ENCODE results near the gene USP9X.
"Not testable (repeated sequence)": the region's sequence is repeated elsewhere in the genome, so short reads cannot be mapped to it uniquely, and the experiment has no call there.

The USP9X gene

GRCh38 chrX:41148553-41148952 lies 63.3 kb downstream of the USP9X start:
- Histone ChIP-seq H3K23ac (ENCODE audit: low read length) (no peak overlapping the region), H2BK5ac (ENCODE audit: low read length) (no peak overlapping the region), H3K79me1 (ENCODE audit: low read length) (no peaks in the 10 kb centered on the region), H3K9ac (ENCODE audit: low read length) (no peak overlapping the region), H2BK120ac (ENCODE audit: low read depth, low read length) (no peak overlapping the region), H3K4me1 (ENCODE audit: control insufficient read depth, low read depth, low read length) (no peaks in the 10 kb centered on the region), H3K4me2 (ENCODE audit: low read length) (no peak overlapping the region), H3K27me3 (ENCODE audit: insufficient read depth, low read length, poor library complexity) (no peaks in the 10 kb centered on the region), H3K18ac (ENCODE audit: low read length) (no peak overlapping the region), H4K8ac (ENCODE audit: low read depth, low read length) (no peak overlapping the region), H4K5ac (ENCODE audit: low read length) (no peak overlapping the region), H3K36me3 (ENCODE audit: control insufficient read depth, insufficient read depth, low read length) (peaks cover 1% of the 10 kb centered on the region), H2BK15ac (replicated peaks; ENCODE audit: low read depth) (no peak overlapping the region), H3K56ac (ENCODE audit: low read length) (no peak overlapping the region), H3K4me3 (ENCODE audit: low read length) (no peak overlapping the region), H3K4ac (ENCODE audit: low read depth, low read length) (no peak overlapping the region), H3K79me2 (ENCODE audit: control insufficient read depth, insufficient read depth, low read length) (no peaks in the 10 kb centered on the region), H3K27ac (ENCODE audit: low read depth, low read length) (no peak overlapping the region), H2AK5ac (ENCODE audit: low read length) (no peak overlapping the region)
- no peak for DNase-seq
- no CpG with 5 or more reads among the region's 4 CpGs for WGBS (ENCODE audit: extremely low coverage, insufficient coverage, low lambda C conversion rate)

GRCh38 chrX:41150043-41150442 lies 64.8 kb downstream of the USP9X start:
- Histone ChIP-seq H4K8ac (ENCODE audit: low read depth, low read length) (no peak overlapping the region), H3K79me1 (ENCODE audit: low read length) (no peaks in the 10 kb centered on the region), H2BK120ac (ENCODE audit: low read depth, low read length) (no peak overlapping the region), H4K5ac (ENCODE audit: low read length) (no peak overlapping the region), H3K36me3 (ENCODE audit: control insufficient read depth, insufficient read depth, low read length) (peaks cover 1% of the 10 kb centered on the region), H3K18ac (ENCODE audit: low read length) (no peak overlapping the region), H2BK15ac (replicated peaks; ENCODE audit: low read depth) (no peak overlapping the region), H3K4ac (ENCODE audit: low read depth, low read length) (no peak overlapping the region), H3K23ac (ENCODE audit: low read length) (no peak overlapping the region), H2BK5ac (ENCODE audit: low read length) (no peak overlapping the region), H3K79me2 (ENCODE audit: control insufficient read depth, insufficient read depth, low read length) (no peaks in the 10 kb centered on the region), H3K27ac (ENCODE audit: low read depth, low read length) (no peak overlapping the region), H3K4me2 (ENCODE audit: low read length) (no peak overlapping the region), H3K27me3 (ENCODE audit: insufficient read depth, low read length, poor library complexity) (no peaks in the 10 kb centered on the region), H3K4me3 (ENCODE audit: low read length) (no peak overlapping the region), H3K4me1 (ENCODE audit: control insufficient read depth, low read depth, low read length) (no peaks in the 10 kb centered on the region), H2AK5ac (ENCODE audit: low read length) (no peak overlapping the region), H3K9ac (ENCODE audit: low read length) (no peak overlapping the region), H3K56ac (ENCODE audit: low read length) (no peak overlapping the region)
- no CpG with 5 or more reads among the region's 7 CpGs for WGBS (ENCODE audit: extremely low coverage, insufficient coverage, low lambda C conversion rate)
- DNase-seq = no peak

- H3K4me3 ChIP-seq (ENCODE audit: low read length); H3K56ac ChIP-seq (ENCODE audit: low read length); H4K5ac ChIP-seq (ENCODE audit: low read length); H2BK15ac ChIP-seq (replicated peaks; ENCODE audit: low read depth); H3K4me1 ChIP-seq (ENCODE audit: control insufficient read depth, low read depth, low read length); H2BK120ac ChIP-seq (ENCODE audit: low read depth, low read length); H3K4me2 ChIP-seq (ENCODE audit: low read length); DNase-seq; H3K9ac ChIP-seq (ENCODE audit: low read length); H2BK5ac ChIP-seq (ENCODE audit: low read length); H4K8ac ChIP-seq (ENCODE audit: low read depth, low read length); H3K79me2 ChIP-seq (ENCODE audit: control insufficient read depth, insufficient read depth, low read length); H3K36me3 ChIP-seq (ENCODE audit: control insufficient read depth, insufficient read depth, low read length); H3K27me3 ChIP-seq (ENCODE audit: insufficient read depth, low read length, poor library complexity); H3K18ac ChIP-seq (ENCODE audit: low read length); H2AK5ac ChIP-seq (ENCODE audit: low read length); H3K23ac ChIP-seq (ENCODE audit: low read length); H3K4ac ChIP-seq (ENCODE audit: low read depth, low read length); H3K27ac ChIP-seq (ENCODE audit: low read depth, low read length); H3K79me1 ChIP-seq (ENCODE audit: low read length): not testable (repeated sequence)
- whole genome bisulfite sequencing (ENCODE audit: extremely low coverage, insufficient coverage, low lambda C conversion rate) = no CpG with 5 or more reads among the region's 12 CpGs
These were observed 66.5 kb downstream of the USP9X start for GRCh38 chrX:41151726-41152125.

- Histone ChIP-seq H3K4me3 (ENCODE audit: low read length) (no peak overlapping the region), H2BK120ac (ENCODE audit: low read depth, low read length) (no peak overlapping the region), H2BK5ac (ENCODE audit: low read length) (no peak overlapping the region), H3K4ac (ENCODE audit: low read depth, low read length) (no peak overlapping the region), H3K79me2 (ENCODE audit: control insufficient read depth, insufficient read depth, low read length) (no peaks in the 10 kb centered on the region), H2AK5ac (ENCODE audit: low read length) (no peak overlapping the region), H4K8ac (ENCODE audit: low read depth, low read length) (no peak overlapping the region), H3K23ac (ENCODE audit: low read length) (no peak overlapping the region), H4K5ac (ENCODE audit: low read length) (no peak overlapping the region), H3K56ac (ENCODE audit: low read length) (no peak overlapping the region), H3K18ac (ENCODE audit: low read length) (no peak overlapping the region), H3K9ac (ENCODE audit: low read length) (no peak overlapping the region), H3K36me3 (ENCODE audit: control insufficient read depth, insufficient read depth, low read length) (peaks cover 1% of the 10 kb centered on the region), H3K27me3 (ENCODE audit: insufficient read depth, low read length, poor library complexity) (no peaks in the 10 kb centered on the region), H3K4me2 (ENCODE audit: low read length) (no peak overlapping the region), H3K4me1 (ENCODE audit: control insufficient read depth, low read depth, low read length) (peaks cover 4% of the 10 kb centered on the region), H3K27ac (ENCODE audit: low read depth, low read length) (no peak overlapping the region), H2BK15ac (replicated peaks; ENCODE audit: low read depth) (no peak overlapping the region), H3K79me1 (ENCODE audit: low read length) (no peaks in the 10 kb centered on the region)
- DNase-seq = no peak
- WGBS (ENCODE audit: extremely low coverage, insufficient coverage, low lambda C conversion rate) = no CpG with 5 or more reads among the region's 4 CpGs
These were observed 67.0 kb downstream of the USP9X start for GRCh38 chrX:41152221-41152620.

GRCh38 chrX:41153448-41153847 lies 68.2 kb downstream of the USP9X start:
- Histone ChIP-seq H2AK5ac (ENCODE audit: low read length) (no peak overlapping the region), H3K27me3 (ENCODE audit: insufficient read depth, low read length, poor library complexity) (no peaks in the 10 kb centered on the region), H3K9ac (ENCODE audit: low read length) (no peak overlapping the region), H2BK120ac (ENCODE audit: low read depth, low read length) (no peak overlapping the region), H3K4ac (ENCODE audit: low read depth, low read length) (no peak overlapping the region), H2BK5ac (ENCODE audit: low read length) (no peak overlapping the region), H3K18ac (ENCODE audit: low read length) (no peak overlapping the region), H2BK15ac (replicated peaks; ENCODE audit: low read depth) (no peak overlapping the region), H3K23ac (ENCODE audit: low read length) (no peak overlapping the region), H3K79me2 (ENCODE audit: control insufficient read depth, insufficient read depth, low read length) (no peaks in the 10 kb centered on the region), H3K27ac (ENCODE audit: low read depth, low read length) (no peak overlapping the region), H3K79me1 (ENCODE audit: low read length) (no peaks in the 10 kb centered on the region), H4K5ac (ENCODE audit: low read length) (no peak overlapping the region), H3K4me1 (ENCODE audit: control insufficient read depth, low read depth, low read length) (peaks cover 4% of the 10 kb centered on the region), H3K4me3 (ENCODE audit: low read length) (no peak overlapping the region), H3K56ac (ENCODE audit: low read length) (no peak overlapping the region), H3K36me3 (ENCODE audit: control insufficient read depth, insufficient read depth, low read length) (no peaks in the 10 kb centered on the region), H4K8ac (ENCODE audit: low read depth, low read length) (no peak overlapping the region), H3K4me2 (ENCODE audit: low read length) (no peak overlapping the region)
- peak; percentile 19 for DNase-seq
- no CpG with 5 or more reads among the region's 2 CpGs for WGBS (ENCODE audit: extremely low coverage, insufficient coverage, low lambda C conversion rate)

GRCh38 chrX:41153957-41154356 lies 68.7 kb downstream of the USP9X start:
- Histone ChIP-seq H3K4me2 (ENCODE audit: low read length) (no peak overlapping the region), H3K27me3 (ENCODE audit: insufficient read depth, low read length, poor library complexity) (no peaks in the 10 kb centered on the region), H3K27ac (ENCODE audit: low read depth, low read length) (no peak overlapping the region), H4K5ac (ENCODE audit: low read length) (no peak overlapping the region), H3K4me3 (ENCODE audit: low read length) (no peak overlapping the region), H3K79me1 (ENCODE audit: low read length) (no peaks in the 10 kb centered on the region), H3K4ac (ENCODE audit: low read depth, low read length) (no peak overlapping the region), H3K23ac (ENCODE audit: low read length) (no peak overlapping the region), H3K56ac (ENCODE audit: low read length) (no peak overlapping the region), H2BK15ac (replicated peaks; ENCODE audit: low read depth) (no peak overlapping the region), H3K18ac (ENCODE audit: low read length) (no peak overlapping the region), H3K79me2 (ENCODE audit: control insufficient read depth, insufficient read depth, low read length) (no peaks in the 10 kb centered on the region), H4K8ac (ENCODE audit: low read depth, low read length) (no peak overlapping the region), H3K9ac (ENCODE audit: low read length) (no peak overlapping the region), H3K36me3 (ENCODE audit: control insufficient read depth, insufficient read depth, low read length) (no peaks in the 10 kb centered on the region), H2AK5ac (ENCODE audit: low read length) (no peak overlapping the region), H2BK120ac (ENCODE audit: low read depth, low read length) (no peak overlapping the region), H2BK5ac (ENCODE audit: low read length) (no peak overlapping the region), H3K4me1 (ENCODE audit: control insufficient read depth, low read depth, low read length) (peaks cover 4% of the 10 kb centered on the region)
- no peak for DNase-seq
- no CpG with 5 or more reads among the region's 2 CpGs for WGBS (ENCODE audit: extremely low coverage, insufficient coverage, low lambda C conversion rate)

All from mesendoderm (in vitro differentiated cells).